Activated CD8-positive, alpha-beta T cell treated with anti-CD3 and anti-CD28 coated beads for 36 hours (primary cell): ENCODE data around the gene EAF1. TPM values are rescaled to one million over a fixed set of nuclear protein-coding genes. Genes with fewer than 3 reads are reported as not detected.
A peak's percentile ranks its signal among the peaks of the same experiment; 100 is the strongest.

Experiments
- ATAC-seq: fragments of 200-7000 bp; cut with Tn5 transposase; one replicate; pipeline ENCODE4 v1.10.0; 2021; ENCODE audit warnings: mild to moderate bottlenecking, moderate library complexity
- CTCF ChIA-PET: fragments of 350-600 bp; sonication (Branson Sonifier 250); formaldehyde crosslinking; loops from one replicate; lab custom pipeline; 2021; ENCODE audit warnings: antibody characterized with exemption; lab: Charles Lee
- POLR2A ChIA-PET: fragments of 350-600 bp; sonication (Branson Sonifier 250); formaldehyde crosslinking; loops from one replicate; lab custom pipeline; 2021; ENCODE audit warnings: antibody characterized with exemption; lab: Charles Lee
- DNase-seq: peaks from one replicate; pipeline ENCODE4 v3.0.0-alpha.2; 2020
- H3K27ac Mint-ChIP-seq: one replicate; pipeline ENCODE4 v1.8.0; 2021; ENCODE audit warnings: mild to moderate bottlenecking, mixed read lengths
- H3K27me3 Mint-ChIP-seq: one replicate; pipeline ENCODE4 v1.8.0; 2021; ENCODE audit warnings: mixed read lengths
- H3K36me3 Mint-ChIP-seq: one replicate; pipeline ENCODE4 v1.8.0; 2021; ENCODE audit warnings: low read depth, mixed read lengths
- H3K4me1 Mint-ChIP-seq: one replicate; pipeline ENCODE4 v1.8.0; 2021; ENCODE audit warnings: low read depth, mixed read lengths
- H3K4me3 Mint-ChIP-seq: one replicate; pipeline ENCODE4 v1.8.0; 2021; ENCODE audit warnings: mild to moderate bottlenecking, moderate library complexity, mixed read lengths
- H3K9me3 Mint-ChIP-seq: one replicate; pipeline ENCODE4 v1.8.0; 2021; ENCODE audit warnings: mixed read lengths
- intact Hi-C: fragments of 100-400 bp; cut with micrococcal nuclease; formaldehyde crosslinking; loops from one replicate; pipeline ENCODE4 v1.10.0; 2022
- total RNA-seq, 2 experiments: library from RNA; stranded (reverse); gene quantifications; one replicate each; pipeline ENCODE4 v1.2.3, GENCODE V29; 2021
- TF ChIP-seq, protein P1 (sequence below): fragments of 200-600 bp; IDR thresholded peaks from one replicate; pipeline ENCODE4 v1.8.0; 2022; ENCODE audit warnings: antibody characterized with exemption, mild to moderate bottlenecking

Gene EAF1
- total RNA-seq, 2 experiments from 2014 or later: 19.7 to 21.8 TPM

DNA sequence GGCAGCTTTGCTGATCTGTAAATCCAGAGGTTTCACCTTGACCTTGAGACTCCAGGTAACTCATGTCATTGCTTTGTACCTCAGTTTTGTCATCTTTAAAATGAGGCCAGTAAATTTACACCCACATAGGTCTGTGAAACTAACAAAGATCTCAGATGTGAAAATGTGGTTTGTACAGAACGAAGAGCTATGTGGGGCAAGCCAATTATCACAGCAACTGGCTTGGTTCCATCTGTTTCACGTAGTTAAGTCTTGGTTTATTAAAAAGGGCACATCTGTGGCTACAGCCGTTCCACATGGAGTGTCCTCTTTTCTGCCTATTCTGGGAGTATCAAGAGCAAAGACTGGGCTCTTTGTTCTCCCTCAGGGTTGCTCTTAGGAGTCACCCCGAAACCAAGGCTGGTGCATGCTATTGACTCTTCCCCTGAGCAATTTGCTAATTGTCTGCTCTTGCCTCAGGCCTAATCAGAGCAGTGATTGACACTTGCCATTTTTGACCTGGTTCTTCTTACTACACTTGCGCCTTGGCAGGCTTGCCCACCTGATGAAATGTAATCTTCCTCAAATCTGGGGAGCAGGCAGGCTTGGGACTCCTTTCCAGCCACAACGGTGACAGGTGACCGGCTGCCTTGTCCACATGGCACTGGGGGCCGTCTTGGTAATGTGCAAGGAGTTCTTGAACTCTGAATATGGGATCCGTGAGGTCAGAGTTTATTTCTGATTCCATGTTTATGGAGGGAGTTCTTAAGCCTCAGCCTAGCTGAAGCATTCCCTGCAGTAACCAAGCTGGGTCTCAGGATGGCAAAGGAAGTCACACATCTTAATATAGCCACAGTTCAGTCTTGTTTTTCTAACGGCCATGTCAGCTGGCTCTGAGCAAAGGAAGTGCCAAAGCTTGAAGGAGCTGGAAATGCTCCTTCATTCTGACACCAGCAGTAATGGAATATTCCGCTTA is 40.1 kb downstream of the EAF1 start:
- no peak for DNase-seq
- Mint-ChIP-seq H3K4me3 (no peak overlapping the region), H3K4me1 (peaks cover 9% of the 10 kb centered on the region), H3K9me3 (no peaks in the 10 kb centered on the region), H3K27me3 (no peaks in the 10 kb centered on the region), H3K27ac (peak overlapping the region; percentile 0), H3K36me3 (no peaks in the 10 kb centered on the region)
- ATAC-seq: no peak
- CTCF ChIA-PET: interaction anchor here (1.3 to 1.4 kb wide), 2 partner anchors 20 to 360 kb away, joined by 3 to 4 read pairs; no protein-coding TSS in a partner anchor
- POLR2A ChIA-PET: no interaction called here
- TF ChIP-seq, protein P1, sequence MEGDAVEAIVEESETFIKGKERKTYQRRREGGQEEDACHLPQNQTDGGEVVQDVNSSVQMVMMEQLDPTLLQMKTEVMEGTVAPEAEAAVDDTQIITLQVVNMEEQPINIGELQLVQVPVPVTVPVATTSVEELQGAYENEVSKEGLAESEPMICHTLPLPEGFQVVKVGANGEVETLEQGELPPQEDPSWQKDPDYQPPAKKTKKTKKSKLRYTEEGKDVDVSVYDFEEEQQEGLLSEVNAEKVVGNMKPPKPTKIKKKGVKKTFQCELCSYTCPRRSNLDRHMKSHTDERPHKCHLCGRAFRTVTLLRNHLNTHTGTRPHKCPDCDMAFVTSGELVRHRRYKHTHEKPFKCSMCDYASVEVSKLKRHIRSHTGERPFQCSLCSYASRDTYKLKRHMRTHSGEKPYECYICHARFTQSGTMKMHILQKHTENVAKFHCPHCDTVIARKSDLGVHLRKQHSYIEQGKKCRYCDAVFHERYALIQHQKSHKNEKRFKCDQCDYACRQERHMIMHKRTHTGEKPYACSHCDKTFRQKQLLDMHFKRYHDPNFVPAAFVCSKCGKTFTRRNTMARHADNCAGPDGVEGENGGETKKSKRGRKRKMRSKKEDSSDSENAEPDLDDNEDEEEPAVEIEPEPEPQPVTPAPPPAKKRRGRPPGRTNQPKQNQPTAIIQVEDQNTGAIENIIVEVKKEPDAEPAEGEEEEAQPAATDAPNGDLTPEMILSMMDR: no peak
- intact Hi-C loops: no loop called here

GRCh38 chr3:15470261-15470660 is 42.9 kb downstream of the EAF1 start:
- intact Hi-C loops: no loop called here
- Mint-ChIP-seq H3K9me3 (no peaks in the 10 kb centered on the region), H3K4me3 (no peak overlapping the region), H3K4me1 (peaks cover 5% of the 10 kb centered on the region), H3K27ac (no peak overlapping the region), H3K36me3 (no peaks in the 10 kb centered on the region), H3K27me3 (no peaks in the 10 kb centered on the region)
- no peak for ATAC-seq
- TF ChIP-seq, protein P1: no peak
- ChIA-PET CTCF (no interaction called here), POLR2A (interaction anchor here (1.2 kb wide), 1 partner anchor 35 kb away, joined by 3 read pairs; no protein-coding TSS in a partner anchor)
- no peak for DNase-seq

DNA sequence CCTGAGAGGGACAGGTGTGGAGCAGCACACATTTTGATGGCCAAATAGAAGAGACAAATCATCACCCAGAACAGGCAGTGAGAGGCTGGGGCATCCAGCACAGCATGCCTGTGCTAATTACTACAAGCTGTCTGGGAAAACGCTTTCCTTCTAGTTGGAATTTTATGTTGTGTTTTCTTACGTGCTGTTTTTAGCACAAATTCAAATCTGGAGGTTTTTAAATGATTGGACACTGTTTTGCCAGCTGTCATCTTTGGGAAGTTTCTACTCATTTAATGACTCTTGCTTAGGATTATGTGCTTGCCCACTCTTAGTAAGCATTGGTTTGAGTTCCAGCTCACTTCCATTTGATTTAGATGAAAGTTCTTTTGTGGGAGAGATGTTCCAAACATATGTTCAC is 43.5 kb downstream of the EAF1 start:
- ChIA-PET CTCF (interaction anchor here (1.2 kb wide), 1 partner anchor 352 kb away, joined by 3 read pairs; no protein-coding TSS in a partner anchor), POLR2A (no interaction called here)
- Mint-ChIP-seq H3K4me1 (peaks cover 5% of the 10 kb centered on the region), H3K36me3 (no peaks in the 10 kb centered on the region), H3K9me3 (no peaks in the 10 kb centered on the region), H3K27ac (no peak overlapping the region), H3K4me3 (no peak overlapping the region), H3K27me3 (no peaks in the 10 kb centered on the region)
- TF ChIP-seq, protein P1: no peak
- DNase-seq (no peak), ATAC-seq (no peak)
- intact Hi-C loops: no loop called here

- no peak overlapping the region for H3K4me3 Mint-ChIP-seq
- intact Hi-C loops: no loop called here
- no peak overlapping the region for H3K27ac Mint-ChIP-seq
- no peaks in the 10 kb centered on the region for H3K9me3 Mint-ChIP-seq
- CTCF ChIA-PET: interaction anchor here (1.2 to 1.3 kb wide), 2 partner anchors 9 to 353 kb away, joined by 3 to 4 read pairs; no protein-coding TSS in a partner anchor
- H3K36me3 Mint-ChIP-seq: no peaks in the 10 kb centered on the region
- no peaks in the 10 kb centered on the region for H3K27me3 Mint-ChIP-seq
- TF ChIP-seq, protein P1: no peak
- ATAC-seq: no peak
- H3K4me1 Mint-ChIP-seq: peaks cover 5% of the 10 kb centered on the region
- DNase-seq: no peak
- POLR2A ChIA-PET: no interaction called here
These were observed 44.5 kb downstream of the EAF1 start for GRCh38 chr3:15471861-15472260.

GRCh38 chr3:15475161-15475560 is 47.8 kb downstream of the EAF1 start:
- TF ChIP-seq, protein P1: no peak
- ATAC-seq: no peak
- Mint-ChIP-seq H3K36me3 (no peaks in the 10 kb centered on the region), H3K27ac (no peak overlapping the region), H3K9me3 (no peaks in the 10 kb centered on the region), H3K4me3 (no peak overlapping the region), H3K4me1 (no peaks in the 10 kb centered on the region), H3K27me3 (no peaks in the 10 kb centered on the region)
- CTCF ChIA-PET: no interaction called here
- no peak for DNase-seq
- POLR2A ChIA-PET: no interaction called here
- intact Hi-C loops: no loop called here
